H9 (cell line): ENCODE data around the gene DPH2. TPM values are rescaled to one million over a fixed set of nuclear protein-coding genes. Genes with fewer than 3 reads are reported as not detected.

Source experiments
- DNase-seq: peaks from one replicate; pipeline ENCODE4 v3.0.0-alpha.2; 2017
- H2AFZ ChIP-seq: one replicate; pipeline ENCODE4 v1.6.1; 2013; ENCODE audit warnings: mild to moderate bottlenecking, low read length, control low read depth, moderate library complexity
- H2AK5ac ChIP-seq: 2 replicates; pipeline ENCODE4 v1.6.1; 2013; ENCODE audit warnings: low read length, control low read depth, mixed read lengths; ENCODE audit not compliant: insufficient read length
- H2BK120ac ChIP-seq: one replicate; pipeline ENCODE4 v1.6.1; 2013; ENCODE audit warnings: low read depth, mild to moderate bottlenecking, low read length, control low read depth, inconsistent platforms; ENCODE audit not compliant: poor library complexity, severe bottlenecking
- H2BK12ac ChIP-seq: 2 replicates; pipeline ENCODE4 v1.6.1; 2013; ENCODE audit warnings: low read length, control low read depth, mixed read lengths, low read depth; ENCODE audit not compliant: insufficient read length
- H2BK15ac ChIP-seq: 2 replicates; pipeline ENCODE4 v1.6.1; 2013; ENCODE audit warnings: low read depth, low read length, control low read depth
- H2BK20ac ChIP-seq: one replicate; pipeline ENCODE4 v1.6.1; 2013; ENCODE audit warnings: low read depth, mild to moderate bottlenecking, low read length, control low read depth, inconsistent platforms; ENCODE audit not compliant: poor library complexity, severe bottlenecking
- H2BK5ac ChIP-seq: 2 replicates; pipeline ENCODE4 v1.6.1; 2013; ENCODE audit warnings: low read length, control low read depth, mixed read lengths; ENCODE audit not compliant: insufficient read length
- H3K14ac ChIP-seq: 2 replicates; pipeline ENCODE4 v1.6.1; 2013; ENCODE audit warnings: low read length, control low read depth; ENCODE audit not compliant: insufficient read depth
- H3K18ac ChIP-seq: 2 replicates; pipeline ENCODE4 v1.6.1; 2013; ENCODE audit warnings: low read depth, mild to moderate bottlenecking, mixed read lengths, low read length, control low read depth; ENCODE audit not compliant: insufficient read length
- H3K23ac ChIP-seq: 2 replicates; pipeline ENCODE4 v1.6.1; 2013; ENCODE audit warnings: low read length, control low read depth, mixed read lengths, low read depth; ENCODE audit not compliant: insufficient read length
- H3K23me2 ChIP-seq: 2 replicates; pipeline ENCODE4 v1.6.1; 2013; ENCODE audit warnings: low read depth, mild to moderate bottlenecking, mixed read lengths, low read length, control low read depth; ENCODE audit not compliant: insufficient read length, poor library complexity, severe bottlenecking
- H3K27ac ChIP-seq: 2 replicates; pipeline ENCODE4 v1.5.1; 2013; ENCODE audit warnings: low read length, control low read depth, mixed read lengths, low read depth; ENCODE audit not compliant: insufficient read length
- H3K27me3 ChIP-seq: 2 replicates; pipeline ENCODE4 v1.6.1; 2013; ENCODE audit warnings: low read length, control low read depth, inconsistent platforms; ENCODE audit not compliant: insufficient read depth
- H3K4ac ChIP-seq: 2 replicates; pipeline ENCODE4 v1.6.1; 2013; ENCODE audit warnings: low read depth, mild to moderate bottlenecking, control low read depth, inconsistent platforms, low read length, moderate library complexity
- H3K4me1 ChIP-seq: 2 replicates; pipeline ENCODE4 v1.6.1; 2013; ENCODE audit warnings: low read length, control low read depth, inconsistent platforms; ENCODE audit not compliant: insufficient read depth
- H3K4me2 ChIP-seq: 2 replicates; pipeline ENCODE4 v1.6.1; 2013; ENCODE audit warnings: low read length, control low read depth, mixed read lengths; ENCODE audit not compliant: insufficient read length, insufficient read depth
- H3K56ac ChIP-seq: 2 replicates; pipeline ENCODE4 v1.6.1; 2013; ENCODE audit warnings: low read depth, mild to moderate bottlenecking, mixed read lengths, low read length, control low read depth; ENCODE audit not compliant: insufficient read length
- H3K79me1 ChIP-seq: 2 replicates; pipeline ENCODE4 v1.6.1; 2013; ENCODE audit warnings: low read depth, mild to moderate bottlenecking, moderate library complexity, low read length, control low read depth, inconsistent platforms; ENCODE audit not compliant: insufficient read depth, poor library complexity, severe bottlenecking
- H3K79me2 ChIP-seq: 2 replicates; pipeline ENCODE4 v1.6.1; 2013; ENCODE audit warnings: low read length, control low read depth, inconsistent platforms; ENCODE audit not compliant: insufficient read depth
- H3K9ac ChIP-seq: 2 replicates; pipeline ENCODE4 v1.6.1; 2013; ENCODE audit warnings: low read length, control low read depth, mixed read lengths; ENCODE audit not compliant: insufficient read length; ENCODE audit errors: extremely low read depth
- H3K9me3 ChIP-seq: one replicate; pipeline ENCODE4 v1.6.1; 2013; ENCODE audit warnings: low read depth, low read length, inconsistent platforms; ENCODE audit not compliant: control insufficient read depth
- H3T11ph ChIP-seq: one replicate; pipeline ENCODE4 v1.6.1; 2013; ENCODE audit warnings: mild to moderate bottlenecking, low read length, control low read depth, inconsistent platforms
- H4K20me1 ChIP-seq: one replicate; pipeline ENCODE4 v1.6.1; 2013; ENCODE audit not compliant: control insufficient read depth, insufficient read length, insufficient read depth
- H4K5ac ChIP-seq: 2 replicates; pipeline ENCODE4 v1.6.1; 2013; ENCODE audit warnings: low read depth, mild to moderate bottlenecking, mixed read lengths, low read length, control low read depth; ENCODE audit not compliant: insufficient read length
- H4K8ac ChIP-seq: replicated peaks from 2 replicates; pipeline ENCODE4 v1.6.1; 2013; ENCODE audit warnings: low read length, control low read depth, mixed read lengths, low read depth; ENCODE audit not compliant: insufficient read length
- H4K91ac ChIP-seq: 2 replicates; pipeline ENCODE4 v1.6.1; 2013; ENCODE audit warnings: low read depth, mild to moderate bottlenecking, moderate library complexity, mixed read lengths, low read length, control low read depth; ENCODE audit not compliant: insufficient read length
- H3K27ac Mint-ChIP-seq, 3 experiments: 2 replicates in 2 of 3; 3 replicates in 1 of 3; pipeline ENCODE4 v1.8.0; 2020 to 2021; ENCODE audit warnings: mixed read lengths in 3 of 3, mild to moderate bottlenecking in 1 of 3, moderate library complexity in 1 of 3
- H3K27me3 Mint-ChIP-seq: 2 replicates; pipeline ENCODE4 v1.8.0; 2021; ENCODE audit warnings: low read depth, mild to moderate bottlenecking, moderate library complexity, mixed read lengths
- H3K36me3 Mint-ChIP-seq, 3 experiments: 2 replicates in 2 of 3; 3 replicates in 1 of 3; pipeline ENCODE4 v1.8.0; 2020 to 2021; ENCODE audit warnings: low read depth in 3 of 3, mixed read lengths in 3 of 3; ENCODE audit not compliant: insufficient read depth in 1 of 3
- H3K4me1 Mint-ChIP-seq, 2 experiments: 2 replicates each; pipeline ENCODE4 v1.8.0; 2020; ENCODE audit warnings: mixed read lengths in 2 of 2
- H3K4me3 Mint-ChIP-seq, 2 experiments: 2 replicates in 1 of 2; 3 replicates in 1 of 2; pipeline ENCODE4 v1.8.0; 2020 to 2021; ENCODE audit warnings: mild to moderate bottlenecking in 2 of 2, mixed read lengths in 2 of 2, moderate library complexity in 1 of 2
- H3K9me3 Mint-ChIP-seq, 2 experiments: 2 replicates in 1 of 2; 3 replicates in 1 of 2; pipeline ENCODE4 v1.8.0; 2020; ENCODE audit warnings: mild to moderate bottlenecking in 2 of 2, mixed read lengths in 2 of 2, moderate library complexity in 1 of 2
- CTCF ChIP-seq: fragments of 200-600 bp; sonication (generic); conservative IDR thresholded peaks from 3 replicates; pipeline ENCODE4 v1.8.0; 2021; ENCODE audit warnings: antibody characterized with exemption, mild to moderate bottlenecking
- WGBS: extraction: QIAGEN DNeasy Blood & Tissue Kit; methylation state at CpG from one replicate; pipeline ENCODE4 v1.1.7; 2013; ENCODE audit warnings: missing lambda C conversion rate, low lambda C conversion rate, mixed read lengths; ENCODE audit not compliant: insufficient read length; ENCODE audit errors: extremely low coverage; 5-methylcytosine and 5-hydroxymethylcytosine counted together
- total RNA-seq: library from RNA; stranded (reverse); gene quantifications from 2 replicates; pipeline ENCODE4 v1.2.1, GENCODE V29; 2021

The DPH2 gene
- total RNA-seq, 1 experiment from 2014 or later = 74.4 TPM

- no peaks in the 10 kb centered on the region for H3K27me3 ChIP-seq
- no peak for DNase-seq
- H2BK20ac ChIP-seq = no peak overlapping the region
- H3K27ac Mint-ChIP-seq = no peak overlapping the region
- H2BK12ac ChIP-seq = no peak overlapping the region
- H4K91ac ChIP-seq = no peak overlapping the region
- H2BK5ac ChIP-seq = no peak overlapping the region
- H3K79me1 ChIP-seq = no peaks in the 10 kb centered on the region
- peaks cover 2 to 11% (median 10%) of the 10 kb centered on the region in 3 experiments; a peak in 6 of 7 replicates for H3K36me3 Mint-ChIP-seq
- H3K14ac ChIP-seq = 0 out of 2 replicates have a peak overlapping the region, but pooled peaks have one; percentile 18
- H3K79me2 ChIP-seq = no peaks in the 10 kb centered on the region
- no peak overlapping the region for H3K56ac ChIP-seq
- H3K27ac ChIP-seq = no peak overlapping the region
- H3K9me3 Mint-ChIP-seq = no peaks in the 10 kb centered on the region
- H3T11ph ChIP-seq = no peak overlapping the region
- TF ChIP-seq CTCF = no peak
- H2BK120ac ChIP-seq = no peak overlapping the region
- peak overlapping the region; percentile 81 to 93 for H3K4me3 Mint-ChIP-seq
- peaks cover 10% of the 10 kb centered on the region for H3K23me2 ChIP-seq
- no peak overlapping the region for H4K5ac ChIP-seq
- WGBS = no CpG with 5 or more reads among the region's 10 CpGs
- H3K4me1 ChIP-seq = no peaks in the 10 kb centered on the region
- no peaks in the 10 kb centered on the region for H3K9me3 ChIP-seq
- H3K18ac ChIP-seq = no peak overlapping the region
- H4K8ac ChIP-seq = no peak overlapping the region
- no peak overlapping the region for H3K23ac ChIP-seq
- no peak overlapping the region for H3K4ac ChIP-seq
- H2AFZ ChIP-seq = no peak overlapping the region
- H4K20me1 ChIP-seq = no peaks in the 10 kb centered on the region
- no peak overlapping the region for H2AK5ac ChIP-seq
- H3K4me1 Mint-ChIP-seq = peaks cover 16 to 23% of the 10 kb centered on the region in 2 experiments
- peak overlapping the region; percentile 34 for H3K9ac ChIP-seq
- peak overlapping the region; percentile 80 for H3K4me2 ChIP-seq
- peaks cover 6% of the 10 kb centered on the region for H3K27me3 Mint-ChIP-seq
- H2BK15ac ChIP-seq = no peak overlapping the region
Measured at GRCh38 chr1:43991200-43991475, 21.3 kb downstream of the DPH2 start.
